ENCODE results near the gene EFNA3.

EFNA3 gene

DNA sequence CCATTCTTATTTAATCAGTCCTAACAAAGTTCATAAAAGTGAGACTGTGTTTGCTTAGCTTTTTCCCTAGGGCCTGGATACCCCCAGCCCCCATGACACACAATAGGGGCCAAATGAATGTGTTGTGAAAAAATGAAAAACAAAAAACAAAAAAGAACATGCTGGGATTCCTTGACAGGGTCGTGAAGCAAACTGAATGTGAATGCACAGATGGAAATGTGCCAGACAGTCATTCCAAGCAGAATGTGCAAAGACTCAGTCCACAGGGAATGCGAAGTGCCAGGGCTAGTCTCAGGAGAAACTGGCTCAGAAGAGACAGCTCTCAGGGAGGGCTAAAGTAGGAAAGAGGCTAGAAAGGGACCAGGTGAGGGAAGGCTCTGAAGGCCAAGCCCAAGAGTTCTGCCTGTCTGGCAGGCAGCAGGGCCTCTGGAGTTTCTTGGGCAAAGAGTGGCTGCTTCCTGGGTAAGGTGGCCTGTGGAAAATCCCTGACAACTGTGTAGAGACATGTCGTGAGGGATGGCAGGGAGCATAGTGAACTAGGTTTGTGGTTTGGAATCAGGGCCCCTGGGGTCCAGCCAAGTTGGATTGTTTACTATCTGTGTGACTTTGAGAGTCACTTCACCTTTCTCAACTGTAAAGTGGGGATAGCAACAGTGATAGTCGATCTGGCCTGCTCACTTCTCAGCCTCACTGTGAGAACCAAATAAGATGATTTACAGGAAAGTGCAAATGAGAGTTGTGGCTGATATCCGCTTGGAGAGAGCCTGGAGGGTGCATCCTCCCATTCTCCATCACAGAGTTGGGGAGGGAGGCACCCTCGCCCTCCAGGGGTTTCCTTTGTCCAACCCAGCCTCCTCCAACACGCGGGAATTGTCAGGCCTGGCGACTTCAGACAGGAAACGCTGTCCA lies 28.7 kb upstream of the EFNA3 start:
- no peak for DNase-seq

DNA sequence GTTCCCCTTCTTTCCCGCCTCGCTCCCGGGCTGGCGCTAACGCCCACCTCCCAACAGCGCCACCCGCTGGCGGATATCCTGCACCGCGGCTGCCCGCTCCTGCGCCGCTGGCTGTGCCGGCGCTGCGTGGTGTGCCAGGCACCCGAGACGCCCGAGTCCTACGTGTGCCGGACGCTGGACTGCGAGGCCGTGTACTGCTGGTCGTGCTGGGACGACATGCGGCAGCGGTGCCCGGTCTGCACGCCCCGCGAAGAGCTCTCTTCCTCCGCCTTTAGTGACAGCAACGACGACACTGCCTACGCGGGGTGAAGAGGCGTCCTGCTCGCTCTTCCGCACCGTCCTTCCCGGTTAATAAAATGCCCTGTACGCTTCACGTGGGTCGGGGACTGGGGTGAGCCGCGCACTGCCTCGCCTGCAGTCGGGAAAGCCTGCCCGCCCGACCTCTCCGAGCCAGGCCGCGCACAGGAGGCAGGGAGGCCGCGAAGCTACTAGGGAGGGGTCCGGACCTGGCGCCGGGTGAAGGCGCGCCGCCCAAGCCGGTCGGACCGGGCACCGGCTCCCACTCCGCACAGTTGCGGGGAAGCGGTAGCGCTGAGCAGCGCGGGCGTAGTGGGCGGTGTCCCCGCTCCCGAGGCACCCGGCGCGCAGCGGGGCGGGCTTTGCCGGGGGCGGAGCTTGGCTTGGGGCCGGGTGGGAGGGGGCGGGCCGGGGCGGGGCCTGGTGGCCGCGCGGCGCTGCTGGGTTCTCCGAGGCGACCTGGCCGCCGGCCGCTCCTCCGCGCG lies 27.9 kb upstream of the EFNA3 start, which contains the start of gene ADAM15:
Gene ADAM15, plus strand, starts transcription at position 757 of the 782 bp plus-strand sequence. CDS start 71 bp downstream, outside the sequence.
- peak; percentile 78 for DNase-seq

DNA sequence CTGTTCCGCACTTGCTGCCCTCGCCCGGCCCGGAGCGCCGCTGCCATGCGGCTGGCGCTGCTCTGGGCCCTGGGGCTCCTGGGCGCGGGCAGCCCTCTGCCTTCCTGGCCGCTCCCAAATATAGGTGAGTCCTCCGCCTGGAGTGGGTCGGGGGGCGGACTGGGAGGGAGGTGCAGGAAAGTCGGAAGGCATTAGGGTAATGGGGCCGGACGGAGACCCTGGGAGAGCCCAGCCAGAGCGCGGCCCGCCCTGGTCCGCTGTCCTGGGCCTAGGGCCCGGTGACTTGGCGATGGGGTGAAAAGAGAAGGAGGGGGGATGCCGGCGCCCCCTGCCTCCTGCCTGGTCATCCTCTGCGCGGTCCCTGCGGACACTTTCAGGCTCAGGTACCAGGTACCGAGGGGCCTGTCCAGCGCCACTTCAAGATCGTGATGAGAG lies 27.3 kb upstream of the EFNA3 start:
- DNase-seq, result no peak

DNA sequence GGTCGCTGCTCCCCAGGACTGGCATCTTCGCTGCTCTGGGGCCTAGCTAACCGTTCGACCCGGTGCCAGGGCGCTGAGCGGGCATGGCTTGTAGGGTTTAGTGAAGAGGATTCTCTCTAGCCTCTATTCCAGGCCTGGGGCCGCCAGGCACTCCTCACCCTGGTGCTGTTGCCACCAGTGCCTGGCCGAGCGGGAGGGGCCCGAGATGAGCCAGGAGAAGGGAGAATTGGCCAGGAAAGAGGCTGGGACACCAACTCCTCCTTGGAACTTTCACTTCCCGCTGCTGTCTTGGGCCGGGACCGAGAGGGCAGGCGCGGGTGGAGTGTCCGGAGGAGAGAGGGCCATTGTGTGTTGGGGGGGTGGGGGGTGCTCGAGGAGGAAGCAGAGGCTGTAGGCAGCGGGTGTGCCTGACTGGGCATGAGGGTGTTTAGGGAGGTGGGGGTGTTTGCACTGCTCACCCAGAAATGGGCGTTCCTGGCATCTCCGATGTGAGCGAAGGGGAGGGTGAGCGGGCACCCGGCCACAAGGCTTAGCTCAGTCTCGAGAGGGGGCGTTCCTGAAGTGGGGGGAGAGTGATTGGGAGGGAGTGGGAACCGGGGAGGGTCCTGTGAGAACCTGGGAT lies 26.7 kb upstream of the EFNA3 start:
- peak; percentile 42 for DNase-seq

DNA sequence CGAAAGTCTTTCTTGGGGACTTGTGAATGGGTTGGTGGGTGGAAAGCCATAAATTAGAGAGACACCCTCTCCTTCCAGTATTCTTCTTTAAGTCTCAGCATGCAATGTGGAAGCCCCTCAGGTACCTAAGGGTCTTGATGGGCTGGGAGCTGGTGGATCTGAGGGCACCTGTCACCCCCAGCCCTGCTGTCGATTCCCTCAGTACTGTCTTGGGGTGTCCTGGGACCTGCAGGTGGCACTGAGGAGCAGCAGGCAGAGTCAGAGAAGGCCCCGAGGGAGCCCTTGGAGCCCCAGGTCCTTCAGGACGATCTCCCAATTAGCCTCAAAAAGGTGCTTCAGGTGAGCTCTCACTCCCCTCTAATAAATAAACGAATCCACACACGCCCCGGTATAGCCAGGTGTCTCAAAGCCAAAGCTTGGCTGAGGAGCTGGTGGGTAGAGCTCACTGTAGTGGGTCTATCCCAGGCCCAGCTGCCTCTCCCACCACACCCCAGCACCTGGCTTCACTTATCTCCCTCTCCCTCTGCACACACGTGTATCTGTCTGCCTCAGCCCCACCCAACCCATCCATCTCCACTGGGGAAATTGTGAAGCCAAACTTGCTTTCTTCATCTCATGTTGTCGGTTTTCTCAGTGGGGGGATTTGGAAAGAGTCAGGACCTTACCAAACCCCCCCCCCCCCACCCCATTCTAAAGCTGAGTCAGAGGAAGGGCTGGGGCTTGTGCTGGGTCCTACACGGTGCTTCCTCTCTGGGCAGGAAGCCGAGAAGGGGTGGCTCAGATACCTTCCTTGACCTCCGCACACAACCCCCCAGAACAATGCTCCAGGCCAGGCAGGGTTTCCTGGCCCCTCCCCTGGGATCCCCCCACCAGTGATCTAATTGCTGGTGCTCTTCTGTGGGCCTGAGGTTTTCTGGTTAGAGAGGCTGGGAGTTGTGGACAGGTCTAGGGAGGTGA lies 25.9 kb upstream of the EFNA3 start:
- DNase-seq, result peak; percentile 36

DNA sequence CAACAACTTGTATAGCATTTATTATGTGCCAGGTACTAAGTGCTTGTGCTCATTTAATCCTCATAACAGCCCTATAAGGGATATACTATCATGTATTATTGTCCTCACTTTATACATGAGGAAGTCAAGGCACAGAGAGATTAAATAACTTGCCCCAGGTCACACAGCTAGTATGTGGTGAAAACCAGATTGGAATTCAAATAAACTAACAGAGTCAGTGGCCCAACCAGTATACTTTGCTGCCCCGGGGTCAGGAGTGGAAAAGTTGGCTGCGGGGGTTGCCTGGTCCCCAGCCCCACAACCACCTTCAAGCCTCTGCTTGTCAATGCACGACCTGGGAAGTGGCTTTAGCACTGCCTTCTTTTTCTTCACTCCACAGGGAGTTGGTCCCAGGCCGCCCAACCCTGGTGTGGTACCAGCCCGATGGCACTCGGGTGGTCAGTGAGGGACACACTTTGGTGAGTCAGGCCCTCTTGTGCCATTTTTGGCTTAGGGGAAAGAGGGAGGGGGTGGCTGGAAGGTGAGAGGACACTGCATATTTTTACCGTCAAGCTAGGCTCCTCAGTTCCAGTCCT lies 25.0 kb upstream of the EFNA3 start:
- DNase-seq, result no peak

DNA sequence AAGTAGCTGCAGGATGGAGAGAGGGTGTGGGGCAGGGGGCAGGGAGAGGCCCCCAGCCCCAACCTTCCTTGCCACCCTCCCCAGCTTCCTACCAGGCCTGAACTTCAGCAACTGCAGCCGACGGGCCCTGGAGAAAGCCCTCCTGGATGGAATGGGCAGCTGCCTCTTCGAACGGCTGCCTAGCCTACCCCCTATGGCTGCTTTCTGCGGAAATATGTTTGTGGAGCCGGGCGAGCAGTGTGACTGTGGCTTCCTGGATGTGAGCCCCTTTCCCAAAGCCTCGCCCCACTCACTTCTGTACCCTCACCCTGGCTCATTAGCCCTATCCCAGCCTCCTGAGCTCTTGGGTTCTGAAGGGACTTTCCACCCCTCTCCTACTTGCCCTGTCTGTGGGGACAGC lies 21.5 kb upstream of the EFNA3 start:
- DNase-seq, result no peak

DNA sequence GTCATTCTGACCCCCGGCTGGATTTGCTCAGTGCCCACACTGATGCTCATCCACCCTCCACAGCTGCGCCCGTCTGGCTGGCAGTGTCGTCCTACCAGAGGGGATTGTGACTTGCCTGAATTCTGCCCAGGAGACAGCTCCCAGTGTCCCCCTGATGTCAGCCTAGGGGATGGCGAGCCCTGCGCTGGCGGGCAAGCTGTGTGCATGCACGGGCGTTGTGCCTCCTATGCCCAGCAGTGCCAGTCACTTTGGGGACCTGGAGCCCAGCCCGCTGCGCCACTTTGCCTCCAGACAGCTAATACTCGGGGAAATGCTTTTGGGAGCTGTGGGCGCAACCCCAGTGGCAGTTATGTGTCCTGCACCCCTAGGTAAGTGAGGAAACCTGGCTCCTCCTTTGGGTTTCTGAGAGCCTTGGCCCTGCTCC lies 20.8 kb upstream of the EFNA3 start:
- DNase-seq, result no peak

DNA sequence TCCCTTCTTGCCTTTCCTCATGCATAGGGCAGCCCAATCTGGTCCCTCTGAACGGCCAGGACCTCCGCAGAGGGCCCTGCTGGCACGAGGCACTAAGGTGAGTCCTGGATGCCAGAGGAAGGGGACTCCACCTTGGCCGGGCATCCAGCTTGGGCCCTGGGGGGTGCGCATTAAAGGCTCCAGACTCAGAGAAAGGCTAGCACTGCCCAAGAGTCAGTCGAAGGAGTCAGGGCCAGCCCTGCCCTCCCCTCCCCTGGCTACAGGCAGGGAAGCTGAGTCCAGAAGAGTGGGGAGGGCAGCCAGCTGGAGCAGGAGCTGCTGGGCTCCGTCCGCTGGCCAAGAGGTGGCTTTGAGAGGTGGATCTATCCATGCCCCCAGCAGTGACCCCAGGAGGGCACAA lies 17.9 kb upstream of the EFNA3 start:
- no peak for DNase-seq

DNA sequence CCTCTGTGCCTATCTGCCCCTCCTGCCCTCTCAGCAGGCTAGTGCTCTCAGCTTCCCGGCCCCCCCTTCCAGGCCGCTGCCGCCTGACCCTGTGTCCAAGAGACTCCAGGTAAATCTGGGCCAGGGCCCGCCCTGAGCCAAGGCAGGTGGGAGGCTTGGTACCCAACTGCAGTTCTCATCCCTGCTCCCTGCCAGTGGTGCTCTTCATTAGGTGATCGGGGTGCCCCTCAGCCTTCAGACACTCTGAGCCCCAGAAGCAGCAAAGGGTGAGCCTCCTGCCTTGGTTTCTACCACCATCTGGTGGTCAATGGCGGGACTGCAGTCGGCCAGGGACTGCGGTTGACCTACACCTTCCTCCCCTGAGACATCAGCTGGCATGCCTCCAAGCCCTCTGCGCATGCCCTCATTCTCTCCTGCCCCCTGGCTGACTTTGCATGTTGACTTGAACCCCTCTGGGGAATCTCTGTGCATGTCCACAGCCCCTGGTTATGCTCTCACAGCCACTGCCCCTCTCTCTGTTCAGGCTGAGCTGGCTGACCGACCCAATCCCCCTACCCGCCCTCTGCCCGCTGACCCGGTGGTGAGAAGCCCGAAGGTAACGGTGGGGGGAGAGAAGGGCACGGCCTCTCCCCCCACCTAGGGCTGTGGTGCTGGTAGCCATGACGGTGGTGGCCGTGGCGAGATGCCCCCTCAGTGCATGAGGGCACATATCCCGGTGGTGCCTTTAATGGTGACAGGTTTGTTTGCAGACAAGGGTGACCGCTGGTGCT lies 17.1 kb upstream of the EFNA3 start:
- peak; percentile 97 for DNase-seq

DNA sequence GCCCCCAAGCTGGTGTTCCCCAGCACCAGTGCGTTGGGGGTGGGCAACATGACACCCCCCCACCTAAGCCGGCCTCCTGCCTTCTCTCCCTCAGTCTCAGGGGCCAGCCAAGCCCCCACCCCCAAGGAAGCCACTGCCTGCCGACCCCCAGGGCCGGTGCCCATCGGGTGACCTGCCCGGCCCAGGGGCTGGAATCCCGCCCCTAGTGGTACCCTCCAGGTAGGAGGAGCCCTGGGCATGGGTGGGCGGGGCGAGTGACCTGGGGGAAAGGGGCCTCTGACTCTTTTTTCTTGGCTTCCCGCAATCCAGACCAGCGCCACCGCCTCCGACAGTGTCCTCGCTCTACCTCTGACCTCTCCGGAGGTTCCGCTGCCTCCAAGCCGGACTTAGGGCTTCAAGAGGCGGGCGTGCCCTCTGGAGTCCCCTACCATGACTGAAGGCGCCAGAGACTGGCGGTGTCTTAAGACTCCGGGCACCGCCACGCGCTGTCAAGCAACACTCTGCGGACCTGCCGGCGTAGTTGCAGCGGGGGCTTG lies 16.4 kb upstream of the EFNA3 start:
- no peak for DNase-seq

DNA sequence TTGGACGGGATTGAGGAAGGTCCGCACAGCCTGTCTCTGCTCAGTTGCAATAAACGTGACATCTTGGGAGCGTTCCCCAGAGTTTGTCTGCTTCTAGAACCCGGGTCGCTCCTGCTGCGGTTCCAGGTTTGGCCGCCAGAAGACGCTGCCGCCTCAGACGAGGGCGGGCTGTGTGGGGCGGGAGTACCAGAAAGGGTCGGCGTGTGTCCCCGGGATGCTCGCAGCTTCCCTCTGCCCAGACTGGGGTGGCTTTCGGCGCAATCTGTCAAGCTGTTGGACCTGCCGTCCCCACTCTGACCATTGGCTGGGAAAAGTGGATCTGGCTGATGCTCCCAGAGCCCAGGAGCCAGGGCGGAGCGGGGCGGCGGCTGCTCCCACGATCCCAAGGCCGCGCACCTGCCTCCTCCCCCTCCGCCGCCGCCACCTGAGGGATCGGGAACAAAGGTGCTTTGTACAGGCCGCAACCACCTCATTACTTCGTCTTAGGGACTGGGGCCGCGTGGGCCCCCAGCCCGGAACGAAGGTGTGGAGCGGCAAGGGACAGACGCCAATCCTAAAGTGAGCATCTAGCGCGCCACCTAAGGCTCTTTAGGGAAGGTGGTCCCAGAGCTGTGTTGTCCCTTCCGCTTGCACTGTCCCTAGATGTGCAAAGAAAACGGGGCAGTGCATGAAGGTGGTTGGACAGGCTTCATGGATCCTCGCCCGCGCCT lies 15.8 kb upstream of the EFNA3 start:
- DNase-seq, result peak; percentile 76

DNA sequence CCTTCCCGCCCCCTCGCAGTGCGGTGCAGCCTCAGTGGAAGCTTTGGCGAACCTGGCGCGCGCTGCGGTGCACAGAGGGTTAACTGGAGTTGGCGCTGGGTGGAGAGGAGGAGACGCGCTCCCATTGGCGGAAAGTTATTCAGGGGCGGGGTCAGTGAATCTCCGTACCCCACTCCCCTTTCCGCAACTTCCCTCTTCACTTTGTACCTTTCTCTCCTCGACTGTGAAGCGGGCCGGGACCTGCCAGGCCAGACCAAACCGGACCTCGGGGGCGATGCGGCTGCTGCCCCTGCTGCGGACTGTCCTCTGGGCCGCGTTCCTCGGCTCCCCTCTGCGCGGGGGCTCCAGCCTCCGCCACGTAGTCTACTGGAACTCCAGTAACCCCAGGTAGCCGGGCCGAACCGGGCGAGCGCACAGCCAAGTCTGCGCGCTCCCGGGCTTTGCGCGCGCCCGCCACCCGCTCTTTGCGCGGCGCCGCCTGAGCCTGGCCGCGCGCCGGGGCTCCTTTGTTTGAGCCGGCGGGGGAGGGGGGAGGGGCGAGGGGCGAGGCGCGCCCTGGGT lies 15.0 kb upstream of the EFNA3 start, which contains the start of gene EFNA4:
Gene EFNA4, plus strand, starts transcription at position 191 of the 561 bp plus-strand sequence. Its CDS starts 84 bp downstream, at position 275.
- DNase-seq, result peak; percentile 81

DNA sequence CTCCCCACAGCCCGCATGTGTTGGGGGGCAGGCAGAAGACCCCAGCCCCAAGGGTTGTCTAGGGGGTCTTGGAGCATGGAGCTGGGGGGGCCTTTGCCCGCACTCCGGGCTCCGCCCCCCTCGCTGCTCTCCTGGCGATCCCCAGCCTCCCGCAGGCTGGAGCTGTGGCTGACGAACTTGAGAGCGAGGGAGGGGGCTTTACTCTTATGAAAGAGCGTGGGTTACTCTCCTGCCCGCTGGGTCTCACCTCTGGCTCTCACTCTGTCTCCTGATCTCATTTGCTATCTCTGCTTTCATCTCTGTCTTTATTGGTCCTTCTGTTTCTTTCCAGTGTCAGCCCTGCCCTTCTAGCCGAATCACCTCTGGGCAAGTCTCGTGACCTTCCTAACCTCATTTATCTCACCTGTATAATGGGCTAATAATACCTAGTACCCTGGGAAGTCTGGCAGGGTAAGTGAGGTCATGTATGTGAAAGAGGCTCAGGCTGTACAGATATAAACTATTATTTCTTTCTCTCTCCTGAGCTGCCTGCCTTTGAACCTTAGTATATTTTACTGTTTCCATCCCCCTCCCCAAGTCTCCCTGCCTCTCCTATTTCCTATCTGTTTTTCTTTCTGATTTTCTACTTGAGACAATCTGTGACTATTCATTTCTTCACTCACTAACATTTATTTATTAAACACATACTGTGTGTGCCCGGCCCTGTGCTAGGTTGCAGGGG lies 14.4 kb upstream of the EFNA3 start:
- DNase-seq, result no peak

DNA sequence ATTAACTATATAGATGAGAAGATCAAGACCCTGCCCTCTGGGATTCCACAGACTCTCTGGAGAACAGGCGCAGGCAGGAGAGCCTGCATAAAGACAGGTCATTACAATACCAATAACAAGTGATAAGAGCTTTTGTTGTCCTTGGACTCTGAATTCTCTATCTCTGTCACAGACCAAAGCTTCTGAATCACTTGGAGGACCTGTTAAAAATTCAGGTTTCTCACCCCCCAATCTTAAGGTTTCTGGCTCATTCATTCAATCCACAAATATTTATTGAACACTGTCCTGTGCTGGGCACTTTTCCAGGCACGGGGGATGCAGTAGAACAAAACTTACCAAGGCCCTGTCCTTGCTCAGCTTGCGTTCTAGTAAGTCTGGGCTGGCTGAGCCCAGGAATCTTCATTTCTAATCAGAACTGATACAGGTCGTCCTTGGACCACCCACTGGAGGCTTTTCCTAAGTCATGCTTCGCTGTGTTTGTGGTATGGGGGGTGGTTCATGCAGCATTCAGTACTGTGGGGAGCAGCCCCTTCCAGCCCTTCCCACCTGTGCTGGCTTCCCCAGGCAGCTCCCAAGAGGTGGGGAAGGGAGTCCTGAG lies 13.7 kb upstream of the EFNA3 start:
- no peak for DNase-seq

DNA sequence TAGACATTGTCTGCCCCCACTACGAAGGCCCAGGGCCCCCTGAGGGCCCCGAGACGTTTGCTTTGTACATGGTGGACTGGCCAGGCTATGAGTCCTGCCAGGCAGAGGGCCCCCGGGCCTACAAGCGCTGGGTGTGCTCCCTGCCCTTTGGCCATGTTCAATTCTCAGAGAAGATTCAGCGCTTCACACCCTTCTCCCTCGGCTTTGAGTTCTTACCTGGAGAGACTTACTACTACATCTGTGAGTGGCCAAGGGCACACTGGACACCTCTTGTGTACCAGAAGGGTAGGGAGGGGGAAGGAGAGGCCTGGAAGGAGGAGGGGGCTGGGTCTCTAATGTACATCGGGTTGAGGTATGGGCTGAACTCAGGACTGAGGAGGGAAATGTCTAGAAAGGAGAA lies 11.9 kb upstream of the EFNA3 start:
- DNase-seq, result no peak

DNA sequence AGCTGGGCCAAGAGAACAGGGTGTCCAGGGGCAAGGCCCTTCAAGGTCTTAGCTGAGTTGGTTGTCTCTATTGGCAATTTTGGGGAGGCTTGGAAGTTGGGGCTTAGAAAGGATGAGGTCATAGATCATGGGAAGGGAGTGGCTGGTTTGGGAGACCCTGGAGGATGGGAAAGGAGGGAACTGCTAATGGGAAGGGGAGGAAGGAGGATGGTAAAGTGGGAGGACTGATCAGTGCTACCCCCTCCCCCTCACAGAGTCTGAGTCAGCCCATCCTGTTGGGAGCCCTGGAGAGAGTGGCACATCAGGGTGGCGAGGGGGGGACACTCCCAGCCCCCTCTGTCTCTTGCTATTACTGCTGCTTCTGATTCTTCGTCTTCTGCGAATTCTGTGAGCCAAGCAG lies 10.0 kb upstream of the EFNA3 start:
- no peak for DNase-seq

DNA sequence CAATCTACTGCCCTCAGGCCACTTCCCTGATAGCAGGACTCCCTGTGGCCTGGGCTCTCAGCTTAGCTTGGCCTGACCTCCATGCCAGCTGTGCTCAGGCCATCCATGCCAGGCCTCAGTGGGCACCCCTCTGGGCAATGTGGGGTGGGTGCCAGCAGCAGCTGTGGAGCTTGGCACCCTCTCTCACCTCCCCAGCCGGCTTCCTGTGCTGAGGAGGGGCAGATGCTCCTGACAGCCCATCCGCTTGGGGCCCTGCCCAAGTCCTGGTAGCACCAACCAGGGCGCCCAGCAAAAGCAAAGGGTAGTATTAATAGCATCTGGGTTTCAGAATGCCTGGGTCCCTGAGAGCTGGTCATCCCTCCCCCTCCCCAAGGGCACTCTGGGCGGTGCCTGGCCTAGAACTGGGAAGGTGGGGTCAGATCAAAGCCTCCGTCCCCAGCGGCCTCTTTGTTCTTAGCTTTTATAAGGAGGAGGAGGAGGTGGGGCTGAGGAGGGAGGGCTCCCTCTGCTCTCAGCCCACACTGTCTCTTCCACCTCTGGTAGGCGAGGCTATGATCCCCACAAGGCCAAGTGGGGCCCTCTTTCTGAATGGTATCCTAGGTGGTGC lies 9.0 kb upstream of the EFNA3 start:
- DNase-seq, result no peak

Measured in activated CD4-positive, alpha-beta T cell treated with anti-CD3 and anti-CD28 coated beads, Interleukin-2, amount 50 U/mL, for 1 hour (primary cell).